ENCODE data around the gene SFXN5.

DNA sequence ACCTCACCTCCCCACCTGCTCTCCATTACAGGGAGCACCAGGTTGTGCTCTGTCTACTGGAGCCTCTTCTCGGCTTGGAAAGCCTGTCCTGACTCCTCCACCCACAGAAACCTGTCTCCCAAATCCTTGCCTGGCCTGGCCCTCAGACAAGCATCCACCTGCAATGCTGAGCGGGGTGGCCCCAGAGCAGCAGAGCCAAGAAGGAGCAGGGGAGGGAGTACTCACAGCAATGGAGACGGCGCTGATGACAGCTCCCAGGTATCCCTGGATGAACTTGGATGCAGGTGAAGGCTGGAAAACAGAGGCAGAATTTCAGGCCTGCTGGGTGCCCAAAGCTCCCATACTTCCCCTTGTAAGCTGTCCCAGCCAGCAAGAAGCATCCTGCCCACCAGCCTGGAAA lies 72.8 kb downstream of the SFXN5 start:
- TF ChIP-seq, protein P1, sequence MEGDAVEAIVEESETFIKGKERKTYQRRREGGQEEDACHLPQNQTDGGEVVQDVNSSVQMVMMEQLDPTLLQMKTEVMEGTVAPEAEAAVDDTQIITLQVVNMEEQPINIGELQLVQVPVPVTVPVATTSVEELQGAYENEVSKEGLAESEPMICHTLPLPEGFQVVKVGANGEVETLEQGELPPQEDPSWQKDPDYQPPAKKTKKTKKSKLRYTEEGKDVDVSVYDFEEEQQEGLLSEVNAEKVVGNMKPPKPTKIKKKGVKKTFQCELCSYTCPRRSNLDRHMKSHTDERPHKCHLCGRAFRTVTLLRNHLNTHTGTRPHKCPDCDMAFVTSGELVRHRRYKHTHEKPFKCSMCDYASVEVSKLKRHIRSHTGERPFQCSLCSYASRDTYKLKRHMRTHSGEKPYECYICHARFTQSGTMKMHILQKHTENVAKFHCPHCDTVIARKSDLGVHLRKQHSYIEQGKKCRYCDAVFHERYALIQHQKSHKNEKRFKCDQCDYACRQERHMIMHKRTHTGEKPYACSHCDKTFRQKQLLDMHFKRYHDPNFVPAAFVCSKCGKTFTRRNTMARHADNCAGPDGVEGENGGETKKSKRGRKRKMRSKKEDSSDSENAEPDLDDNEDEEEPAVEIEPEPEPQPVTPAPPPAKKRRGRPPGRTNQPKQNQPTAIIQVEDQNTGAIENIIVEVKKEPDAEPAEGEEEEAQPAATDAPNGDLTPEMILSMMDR (conservative IDR thresholded peaks at IDR 0.05 in 1 of 2, IDR thresholded peaks at IDR 0.05 in 1 of 2; ENCODE audit: low read depth in 1 of 2, low read length in 2 of 2), result no peak
- TF ChIP-seq EZH2 (IDR thresholded peaks at IDR 0.05; ENCODE audit: low read length, missing control alignments), result no peak

All from fibroblast of lung (primary cell).